Stimulated activated CD4-positive, alpha-beta T cell treated with anti-CD3 and anti-CD28 coated beads, Interleukin-12 subunit alpha, Interleukin-12 subunit beta, amount 100 ng/mL, for 24 hours (primary cell): ENCODE measurements around the gene MRPS12.
"Not testable (repeated sequence)": the region's sequence is repeated elsewhere in the genome, so short reads cannot be mapped to it uniquely, and the experiment has no call there.

Experiments used
- DNase-seq, 2 experiments: peaks; one replicate each; pipeline ENCODE4 v3.0.0-alpha.2; 2020; ENCODE audit warnings: low read depth in 2 of 2

Gene MRPS12

DNA sequence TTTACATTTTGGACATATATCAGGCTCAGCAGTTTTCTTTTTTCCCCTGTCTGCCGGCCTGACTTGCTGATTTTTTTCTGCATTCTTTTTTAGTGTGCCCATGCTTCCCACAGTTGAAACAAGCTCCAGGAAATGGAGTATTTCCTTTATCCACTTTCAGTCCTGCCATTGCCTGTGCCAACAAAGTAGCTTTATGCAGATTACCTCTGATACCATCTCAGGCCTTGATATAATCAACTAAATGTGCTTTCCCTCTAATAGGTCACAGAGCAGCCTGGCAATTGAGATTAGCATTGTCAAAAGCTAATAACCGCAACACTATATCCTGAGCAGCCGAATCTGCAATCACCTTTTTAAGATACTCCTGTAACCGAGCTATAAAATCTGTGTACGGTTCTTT lies 9.2 kb downstream of the MRPS12 start:
- DNase-seq, result no peak

DNA sequence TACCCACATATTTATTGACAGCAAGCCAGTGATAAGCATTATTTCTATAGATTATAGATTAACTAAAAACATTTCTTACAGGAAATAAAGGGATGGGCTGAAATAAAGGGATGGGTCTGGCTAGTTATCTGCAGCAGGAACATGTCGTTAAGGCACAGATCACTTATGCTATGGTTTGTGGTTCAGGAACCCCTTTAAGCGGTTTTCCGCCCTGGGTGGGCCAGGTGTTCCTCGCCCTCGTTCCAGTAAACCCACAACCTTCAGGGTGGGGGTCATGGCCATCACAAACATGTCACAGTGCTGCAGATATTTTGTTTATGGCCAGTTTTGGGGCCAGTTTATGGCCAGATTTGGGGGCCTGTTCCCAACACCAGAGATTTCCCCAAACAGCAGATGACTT lies 10.7 kb downstream of the MRPS12 start:
- not testable (repeated sequence) for DNase-seq

DNA sequence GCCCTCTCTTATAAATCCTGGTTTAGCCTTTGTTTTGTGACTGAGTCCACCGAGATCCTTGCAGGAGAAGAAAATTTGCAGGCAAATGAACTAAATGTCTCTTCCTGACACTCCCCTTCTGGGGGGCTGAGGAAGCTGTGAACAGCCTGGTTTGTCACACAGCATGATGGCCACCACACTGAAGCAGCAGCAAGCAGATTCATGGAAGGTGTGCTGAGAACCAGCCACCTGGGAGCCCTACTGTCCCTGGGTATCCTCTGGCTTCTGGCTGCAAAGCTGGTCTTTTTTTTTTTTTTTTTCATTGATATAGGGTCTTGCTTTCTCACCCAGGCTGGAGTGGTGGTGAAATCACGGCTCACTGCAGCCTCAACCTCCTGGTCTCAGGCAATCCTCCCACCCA lies 11.2 kb downstream of the MRPS12 start:
- no peak for DNase-seq

DNA sequence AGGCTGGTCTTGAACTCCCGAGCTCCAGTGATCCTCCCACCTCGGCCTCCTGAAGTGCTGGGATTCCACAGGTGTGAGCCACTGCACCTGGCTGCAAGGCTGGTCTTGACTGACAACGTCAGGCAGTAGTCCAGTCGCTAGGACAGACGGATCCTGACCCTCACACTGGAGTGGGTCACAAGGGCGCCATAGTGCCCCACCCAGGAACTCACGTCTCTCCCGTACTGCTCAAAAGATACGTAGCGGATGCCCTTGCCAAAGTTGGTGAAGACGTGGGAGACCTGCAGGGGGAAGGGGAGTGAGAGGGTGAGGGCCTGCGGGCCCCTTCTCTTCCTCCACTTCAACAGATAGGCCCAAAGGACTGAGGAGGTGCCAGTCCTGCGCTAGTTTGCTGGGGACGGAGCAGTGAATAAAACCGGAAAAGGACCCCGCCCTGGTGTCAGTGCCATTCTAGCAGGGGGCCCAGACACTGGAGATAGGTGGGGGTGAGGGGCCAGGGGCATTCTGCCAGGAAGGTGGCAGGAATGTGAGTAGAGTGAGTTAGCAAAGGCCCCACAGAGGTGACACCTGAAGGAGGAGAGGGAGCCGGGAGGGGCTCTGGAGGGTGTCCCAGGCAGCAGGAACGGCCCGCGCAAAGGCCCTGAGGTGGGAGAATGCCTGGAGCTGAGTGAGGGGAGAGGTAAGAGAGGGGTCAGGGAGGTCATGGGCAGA lies 11.9 kb downstream of the MRPS12 start:
- DNase-seq, result no peak

DNA sequence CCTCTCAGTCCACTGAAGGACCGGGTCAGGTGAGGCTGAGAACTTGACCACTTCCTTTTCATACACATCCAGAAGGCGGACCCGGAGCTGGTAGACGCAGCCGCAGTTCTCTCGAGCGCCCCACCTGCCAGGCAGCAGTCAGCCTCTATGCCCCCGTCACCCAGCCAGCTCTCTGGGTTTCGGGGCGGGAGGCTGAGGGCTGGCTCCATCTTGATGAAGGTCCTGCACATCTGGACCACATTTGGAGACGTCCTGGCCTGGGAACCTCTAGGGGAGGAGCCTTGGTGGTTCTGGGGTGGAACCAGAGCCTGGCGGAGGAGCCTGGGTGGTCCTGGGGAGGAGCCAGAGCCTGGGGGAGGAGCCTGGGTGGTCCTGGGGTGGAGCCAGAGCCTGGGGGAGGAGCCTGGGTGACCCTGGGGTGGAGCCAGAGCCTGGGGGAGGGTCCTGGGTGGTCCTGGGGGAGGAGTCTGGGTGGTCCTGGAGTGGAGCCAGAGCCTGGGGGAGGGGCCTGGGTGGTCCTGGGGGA lies 14.3 kb downstream of the MRPS12 start:
- no peak for DNase-seq

DNA sequence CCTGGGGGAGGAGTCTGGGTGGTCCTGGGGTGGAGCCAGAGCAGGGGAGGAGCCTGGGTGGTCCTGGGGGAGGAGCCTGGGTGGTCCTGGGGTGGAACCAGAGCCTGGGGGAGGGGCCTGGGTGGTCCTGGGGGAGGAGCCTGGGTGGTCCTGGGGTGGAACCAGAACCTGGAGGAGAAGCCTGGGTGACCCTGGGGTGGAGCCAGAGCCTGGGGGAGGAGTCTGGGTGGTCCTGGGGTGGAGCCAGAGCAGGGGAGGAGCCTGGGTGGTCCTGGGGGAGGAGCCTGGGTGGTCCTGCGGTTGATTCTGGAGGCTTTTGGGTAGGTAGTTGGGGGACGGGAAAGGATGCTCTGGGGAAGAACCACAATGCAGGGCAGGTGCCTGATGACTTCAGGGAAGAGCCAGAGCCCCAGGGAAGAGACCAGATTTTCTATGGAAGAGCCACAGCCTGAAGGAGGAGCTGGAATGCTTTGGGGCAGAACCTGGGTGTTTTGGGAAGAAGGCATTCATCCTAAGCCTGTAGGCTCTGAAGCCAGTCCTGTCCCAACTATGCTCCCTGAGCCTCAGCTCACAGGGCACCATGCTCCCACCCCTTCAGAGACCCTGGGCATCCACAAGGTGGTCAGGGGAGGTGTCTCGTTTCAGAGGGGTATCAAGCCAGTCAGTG lies 15.0 kb downstream of the MRPS12 start:
- DNase-seq, result no peak

DNA sequence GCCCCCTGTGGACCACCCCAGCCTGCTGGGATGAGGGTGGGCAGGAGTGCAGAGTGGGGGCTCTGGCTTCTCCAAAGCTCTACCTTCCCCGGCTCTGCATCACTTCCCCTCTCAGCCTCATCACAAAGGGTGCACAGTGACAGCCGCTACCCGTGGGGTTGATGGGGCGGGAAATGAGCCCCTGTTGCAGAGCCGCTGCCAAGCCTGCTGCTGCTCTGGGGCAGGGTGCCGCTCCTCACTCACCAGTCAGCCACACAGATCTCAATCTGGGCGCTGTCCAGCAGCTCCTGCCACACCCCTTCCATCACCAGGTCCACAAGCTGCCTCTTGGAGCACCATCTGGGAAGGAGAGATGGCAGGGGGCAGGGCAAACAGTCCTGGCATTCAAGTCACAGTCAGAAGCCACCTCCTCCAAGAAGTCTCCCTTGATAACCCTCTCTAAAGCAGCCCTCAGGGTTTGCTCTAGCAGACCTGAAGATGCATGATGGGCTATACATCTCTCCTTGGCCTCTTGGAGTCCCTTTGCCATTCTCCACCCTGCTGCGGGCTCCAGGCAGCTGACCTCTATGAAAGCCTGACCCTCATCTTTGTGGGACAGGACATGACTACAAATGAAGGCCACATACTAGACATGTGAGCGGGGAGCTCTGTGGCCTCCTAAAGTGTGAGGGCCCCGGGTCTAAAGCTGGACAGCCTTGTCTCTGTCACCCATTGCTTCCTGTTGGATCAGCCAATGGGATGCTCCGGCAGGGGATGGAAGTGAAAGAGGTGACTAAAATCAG lies 15.7 kb downstream of the MRPS12 start:
- DNase-seq, result no peak

DNA sequence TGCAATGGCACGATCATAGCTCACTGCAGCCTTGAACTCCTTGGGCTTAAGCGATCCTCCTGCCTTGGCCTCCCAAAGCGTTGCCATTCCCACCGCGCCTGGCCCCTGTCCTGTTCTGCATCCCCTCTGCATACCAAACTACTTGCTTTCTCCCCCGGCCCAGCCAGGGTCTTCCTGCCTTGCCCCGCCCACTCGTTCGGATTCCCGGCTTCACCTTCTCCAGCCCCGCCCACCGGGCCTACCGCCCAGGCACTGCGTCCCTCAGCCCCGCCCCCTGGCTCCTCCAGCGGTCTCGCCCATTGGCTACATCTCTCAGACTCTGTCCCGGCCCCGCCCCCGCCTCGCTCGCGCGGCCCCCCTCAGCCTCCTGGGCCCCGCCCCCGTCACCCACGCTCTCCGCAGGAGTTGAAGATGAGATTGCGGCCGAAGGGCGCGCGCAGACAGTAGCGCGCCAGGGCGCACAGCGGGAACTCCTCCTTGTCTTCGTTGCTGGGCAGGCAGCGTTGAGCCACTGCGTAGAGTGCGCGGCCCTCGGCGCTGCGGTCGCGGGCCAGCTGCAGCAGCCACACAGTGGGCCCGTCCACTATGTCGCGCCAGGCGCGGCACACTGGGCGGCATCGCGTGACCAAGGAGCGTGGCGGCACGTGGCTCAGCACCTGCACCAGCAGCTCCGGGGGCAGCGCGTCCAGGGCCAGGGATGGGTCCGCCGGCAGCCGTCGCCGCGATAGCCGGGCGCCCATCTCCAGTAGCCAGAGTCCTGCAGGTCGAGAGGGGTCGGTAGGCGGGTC lies 19.0 kb downstream of the MRPS12 start:
- DNase-seq, result peak; percentile 64 to 83

DNA sequence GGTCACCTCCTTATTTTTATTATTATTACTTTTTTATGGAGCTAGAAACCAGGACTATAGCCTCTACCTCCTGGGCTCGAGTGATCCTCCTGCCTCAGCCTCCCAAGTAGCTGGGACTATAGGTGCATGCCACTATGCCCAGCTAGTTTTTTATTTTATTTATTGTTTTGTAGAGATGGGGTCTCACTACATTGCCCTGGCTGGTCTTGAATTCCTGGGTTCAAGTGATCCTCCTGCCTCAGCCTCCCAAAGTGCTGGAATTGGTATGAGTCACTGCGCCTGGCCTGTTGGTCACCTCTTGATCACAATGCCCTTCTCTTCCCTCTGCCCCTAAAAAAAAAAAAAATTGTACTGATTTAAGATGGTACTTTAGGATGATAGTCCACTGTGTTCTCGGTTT lies 20.4 kb downstream of the MRPS12 start:
- no peak for DNase-seq

DNA sequence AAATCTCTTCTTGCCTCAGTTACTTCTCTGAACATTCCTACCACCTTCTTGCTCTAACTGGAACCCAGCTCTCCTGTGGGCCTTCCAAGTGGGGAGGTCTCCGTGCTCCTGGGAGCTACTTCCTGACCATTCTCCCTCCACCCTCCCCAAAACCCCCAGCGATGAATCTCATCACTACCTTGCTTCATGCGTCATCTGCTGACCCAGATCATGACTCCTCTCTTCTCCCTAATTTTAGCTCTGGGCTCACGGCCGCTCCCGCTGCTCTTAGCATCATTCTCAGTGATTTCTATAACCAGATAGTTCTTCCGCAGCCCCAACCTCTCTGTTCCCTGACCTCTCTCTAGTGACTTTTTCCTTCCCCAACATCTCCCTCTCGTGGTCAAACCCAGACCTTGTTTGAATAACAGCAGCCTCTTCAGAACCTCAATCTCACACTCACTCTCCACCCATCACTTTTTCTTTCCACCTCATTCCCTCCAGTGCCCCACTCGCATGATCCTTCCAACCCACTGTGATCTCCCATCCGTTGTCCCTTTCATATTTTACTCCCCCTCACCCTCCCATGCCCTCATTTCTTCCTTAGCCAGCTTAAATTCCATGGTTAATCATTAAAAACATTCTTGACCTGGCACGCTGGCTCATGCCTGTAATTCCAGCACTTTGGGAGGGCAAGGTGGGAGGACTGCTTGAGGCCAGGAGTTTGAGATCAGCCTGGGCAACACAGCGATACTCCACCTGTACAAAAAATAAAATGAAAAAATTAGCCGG lies 21.8 kb downstream of the MRPS12 start:
- no peak for DNase-seq

DNA sequence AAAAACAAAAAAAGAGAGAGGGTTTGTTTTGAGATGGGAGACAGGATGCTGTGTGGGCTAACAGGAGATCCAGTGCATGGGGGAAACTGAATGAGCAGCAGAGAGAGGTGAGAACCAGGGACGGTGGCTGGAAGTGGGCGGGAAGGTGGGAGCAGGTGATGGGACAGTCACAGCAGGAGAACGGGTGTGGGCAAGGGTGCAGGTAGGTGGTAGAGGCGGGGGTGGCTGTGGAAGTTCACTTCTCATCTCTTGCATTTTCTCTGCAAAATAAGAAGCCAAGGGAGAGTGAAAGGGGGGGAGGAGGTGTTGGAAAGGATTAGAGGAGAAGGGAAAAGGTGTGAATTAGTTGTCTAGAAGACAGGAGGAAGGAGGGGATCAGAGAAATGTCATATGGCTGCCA lies 22.9 kb downstream of the MRPS12 start:
- no peak for DNase-seq

DNA sequence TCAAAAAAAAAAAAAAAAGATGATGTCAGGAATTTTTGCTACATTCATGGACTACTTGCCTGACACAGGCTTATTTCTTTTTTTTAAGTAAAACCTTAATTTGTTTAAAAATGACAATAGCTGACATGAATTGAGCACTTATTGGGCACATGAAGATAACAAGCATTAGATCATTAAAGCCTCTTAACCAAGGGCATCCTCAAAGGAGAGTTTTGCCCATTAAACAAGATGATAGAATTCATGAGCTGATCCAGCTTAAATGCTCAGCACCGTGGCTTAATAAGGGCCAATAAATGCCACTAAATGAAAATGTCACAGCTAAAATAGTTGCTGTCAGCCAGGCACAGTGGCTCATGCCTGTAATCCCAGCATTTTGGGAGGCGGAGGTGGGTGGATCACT lies 25.5 kb downstream of the MRPS12 start:
- DNase-seq, result no peak

DNA sequence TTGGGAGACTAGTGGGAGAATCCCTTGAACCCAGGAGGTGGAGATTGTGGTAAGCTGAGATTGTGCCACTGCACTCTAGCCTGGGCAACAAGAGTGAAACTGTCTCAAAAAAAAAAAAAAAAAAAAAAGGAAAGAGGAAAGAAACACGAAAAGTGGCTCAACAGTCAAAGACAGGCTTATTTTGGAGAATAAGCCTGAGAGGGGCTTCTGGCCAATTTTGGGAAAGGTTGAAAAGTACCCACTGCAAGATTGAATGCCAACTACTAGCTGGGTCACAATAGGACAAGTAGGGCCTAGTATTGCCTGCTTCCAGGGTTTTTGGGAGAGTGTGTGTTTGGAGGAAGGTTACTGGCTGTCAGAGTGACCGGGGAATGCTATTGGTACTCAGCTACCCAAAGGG lies 27.6 kb downstream of the MRPS12 start:
- DNase-seq, result no peak

DNA sequence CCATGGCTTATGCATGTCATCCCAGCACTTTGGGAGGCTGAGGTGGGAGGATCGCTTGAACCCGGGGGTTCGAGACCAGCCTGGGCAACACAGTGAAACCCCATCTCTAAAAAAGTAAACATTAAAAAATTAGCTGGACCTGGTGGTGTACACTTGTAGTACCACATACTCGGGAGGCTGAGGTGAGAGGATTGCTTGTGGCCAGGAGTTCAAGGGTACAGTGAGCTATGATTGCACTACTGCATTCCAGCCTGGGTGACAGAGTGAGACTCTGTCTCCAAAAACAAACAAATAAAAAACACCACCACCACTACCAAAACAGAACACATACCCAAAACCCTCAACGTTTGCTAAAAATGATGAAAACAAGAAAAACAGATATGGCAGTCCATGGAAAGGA lies 28.9 kb downstream of the MRPS12 start:
- no peak for DNase-seq

DNA sequence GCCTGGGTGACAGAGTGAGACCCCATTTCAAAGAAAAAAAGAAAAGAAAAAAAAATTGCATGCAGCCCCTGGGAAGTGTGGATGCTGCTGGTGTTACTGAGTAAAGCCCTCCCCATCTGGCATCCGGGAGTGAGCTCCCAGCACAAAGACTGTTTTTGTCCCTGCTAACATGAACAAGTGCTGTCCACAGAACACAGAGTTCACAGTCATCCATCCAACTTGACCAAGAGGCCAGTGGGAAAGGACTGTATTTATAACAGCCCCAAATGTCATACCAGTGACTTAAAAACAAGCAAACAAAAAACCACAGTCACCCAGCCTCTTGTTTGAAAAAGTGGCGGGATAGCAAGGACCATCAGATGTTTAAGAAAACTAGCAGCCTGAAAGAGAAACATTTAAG lies 34.0 kb downstream of the MRPS12 start:
- no peak for DNase-seq

DNA sequence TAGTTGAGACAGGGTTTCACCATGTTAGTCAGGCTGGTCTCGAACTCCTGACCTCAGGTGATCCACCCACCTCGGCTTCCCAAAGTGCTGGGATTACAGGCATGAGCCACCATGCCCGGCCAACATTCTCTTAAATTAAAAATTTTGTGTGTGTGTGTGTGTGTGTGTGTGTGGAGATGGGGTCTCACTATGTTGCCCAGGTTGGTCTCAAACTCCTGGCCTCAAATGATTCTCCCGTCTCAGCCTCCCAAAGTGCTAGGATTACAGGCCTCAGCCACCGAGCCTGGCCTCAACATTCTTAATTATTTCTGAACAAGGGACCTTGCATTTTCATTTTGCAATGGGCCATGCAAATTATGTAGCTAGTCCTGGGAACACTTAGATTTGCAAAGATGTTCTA lies 35.4 kb downstream of the MRPS12 start:
- not testable (repeated sequence) for DNase-seq

DNA sequence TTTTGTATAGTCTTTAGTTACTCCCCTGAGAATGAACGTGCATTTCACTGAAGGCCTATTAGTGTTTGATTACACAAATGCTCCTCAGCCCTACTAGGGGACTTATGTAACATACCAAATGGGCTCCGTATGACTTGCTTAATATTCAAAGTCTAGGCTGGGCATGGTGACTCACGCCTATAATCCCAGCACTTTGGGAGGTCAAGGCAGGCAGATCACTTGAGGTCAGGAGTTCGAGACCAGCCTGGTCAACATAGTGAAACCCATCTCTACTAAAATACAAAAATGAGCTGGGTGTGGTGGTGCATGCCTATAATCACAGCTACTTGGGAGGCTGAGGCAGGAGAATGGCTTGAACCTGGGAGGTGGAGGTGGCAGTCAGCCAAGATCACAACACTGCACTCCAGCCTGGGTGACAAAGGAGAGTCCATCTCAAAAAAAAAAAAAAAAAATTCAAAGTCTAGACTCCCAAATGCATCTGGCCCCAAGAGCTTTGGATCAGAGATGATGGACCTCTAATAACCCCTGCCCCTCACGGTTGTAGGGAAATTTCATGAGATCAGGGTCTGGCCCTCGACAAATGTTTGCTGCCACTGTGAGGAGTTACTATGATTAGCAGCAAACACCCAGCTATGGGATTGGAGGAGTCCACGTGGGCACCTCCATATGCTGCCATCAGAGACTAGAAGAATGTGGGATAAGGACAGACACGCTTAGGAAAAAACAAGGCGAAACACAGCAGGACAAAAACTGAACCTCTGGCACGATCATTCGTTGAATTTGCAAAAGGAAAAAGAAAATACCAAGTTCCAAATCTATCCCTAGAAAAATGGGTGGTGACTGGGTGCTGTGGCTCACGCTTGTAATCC lies 40.2 kb downstream of the MRPS12 start:
- no peak for DNase-seq

DNA sequence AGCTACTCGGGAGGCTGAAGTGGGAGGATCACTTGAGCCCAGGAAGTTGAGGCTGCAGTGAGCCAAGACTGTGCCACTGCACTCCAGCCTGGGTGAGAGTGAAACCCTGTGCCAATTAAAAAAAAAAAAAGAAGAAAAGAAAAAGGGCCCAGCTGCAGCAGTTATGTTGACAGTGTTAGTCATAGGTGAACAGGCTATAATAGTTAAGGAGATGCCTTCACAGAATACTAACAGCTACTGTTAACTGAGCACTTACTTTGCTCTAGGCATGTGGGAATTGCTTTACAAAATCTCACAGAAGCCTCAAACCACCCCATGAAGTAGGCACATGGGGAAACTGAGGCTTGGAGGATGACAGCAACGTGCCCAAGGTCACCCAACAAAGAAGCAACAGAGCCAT lies 40.9 kb downstream of the MRPS12 start:
- no peak for DNase-seq

DNA sequence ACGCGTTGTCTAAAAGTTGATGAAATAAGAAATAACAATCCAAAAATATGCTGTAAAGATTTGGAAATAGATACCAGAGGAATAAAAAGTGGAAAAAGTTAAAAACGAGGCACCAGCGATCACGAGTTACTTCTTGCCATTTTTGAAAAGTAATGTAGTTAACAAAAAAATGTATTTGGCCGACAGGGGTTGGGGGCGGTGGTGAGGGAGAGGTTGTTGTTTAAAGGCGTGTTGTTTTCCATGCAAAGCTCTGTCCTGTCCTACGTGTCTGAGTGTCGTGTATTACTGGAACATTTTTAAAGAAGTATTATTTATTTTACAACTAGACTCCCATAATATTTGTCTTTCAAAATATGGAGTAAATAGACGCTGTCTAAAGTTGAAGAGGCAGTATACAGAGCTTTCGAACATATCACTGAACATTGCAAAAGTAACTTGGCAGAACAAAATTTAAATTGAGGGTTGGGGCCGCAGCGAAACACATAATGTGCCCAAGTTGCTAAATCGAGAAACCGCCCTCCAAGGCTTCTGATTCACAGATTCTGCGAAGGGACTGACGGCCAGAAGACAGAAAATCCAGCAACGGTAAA lies 44.0 kb downstream of the MRPS12 start:
- DNase-seq, result no peak
